GM23338 (cell line): ENCODE measurements around the gene KRT37.

ENCODE experiments used
- CREB1 ChIP-seq: fragments of 250-450 bp; sonication (Bioruptor Pico); IDR thresholded peaks from 2 replicates; pipeline ENCODE4 v1.5.0; 2020; ENCODE audit warnings: low read depth, mild to moderate bottlenecking, moderate library complexity
- CTCF ChIP-seq, 2 experiments: fragments of 200-600 bp in 1 of 2; sonication (generic) in 1 of 2; conservative IDR thresholded peaks; 2 replicates each; pipeline versions ENCODE4 v1.5.1 to v1.6.1; 2016 to 2017; ENCODE audit warnings: antibody characterized with exemption in 2 of 2, low read depth in 2 of 2, mild to moderate bottlenecking in 2 of 2, moderate library complexity in 1 of 2
- ETS1 ChIP-seq: IDR thresholded peaks from 2 replicates; pipeline ENCODE4 v1.6.1; 2016; ENCODE audit warnings: antibody characterized with exemption
- EZH2 ChIP-seq: fragments of 200-600 bp; sonication (generic); IDR thresholded peaks from one replicate; pipeline ENCODE4 v1.8.0; 2017; ENCODE audit warnings: antibody characterized with exemption, mild to moderate bottlenecking, low read depth; ENCODE audit not compliant: unreplicated experiment
- EZH2phosphoT487 ChIP-seq: fragments of 200-600 bp; sonication (generic); IDR thresholded peaks from one replicate; pipeline ENCODE4 v1.8.1; 2018; ENCODE audit warnings: antibody characterized with exemption; ENCODE audit not compliant: unreplicated experiment
- JUNB ChIP-seq: IDR thresholded peaks from one replicate; pipeline ENCODE4 v1.6.1; 2016; ENCODE audit warnings: antibody characterized with exemption; ENCODE audit not compliant: unreplicated experiment
- NANOG ChIP-seq: IDR thresholded peaks from 2 replicates; pipeline ENCODE4 v1.6.1; 2016; ENCODE audit warnings: antibody characterized with exemption, borderline replicate concordance
- POLR2AphosphoS5 ChIP-seq: IDR thresholded peaks from 2 replicates; pipeline ENCODE4 v1.6.1; 2016; ENCODE audit warnings: antibody characterized with exemption, low read depth
- REST ChIP-seq: IDR thresholded peaks from one replicate; pipeline ENCODE4 v1.6.1; 2018; ENCODE audit warnings: antibody characterized with exemption; ENCODE audit not compliant: unreplicated experiment
- STAT1 ChIP-seq: IDR thresholded peaks from one replicate; pipeline ENCODE4 v1.6.1; 2016; ENCODE audit warnings: antibody characterized with exemption; ENCODE audit not compliant: unreplicated experiment
- ZNF331 ChIP-seq: fragments of 250-450 bp; sonication (Bioruptor Pico); IDR thresholded peaks from 2 replicates; pipeline ENCODE4 v1.5.0; 2020; ENCODE audit warnings: low read depth, mild to moderate bottlenecking, moderate library complexity

GRCh38 chr17:41390411-41390938 is 33.9 kb downstream of the KRT37 start:
- TF ChIP-seq NANOG (no peak), REST (no peak), CTCF (conservative IDR thresholded peaks at IDR 0.05; ENCODE audit: low read depth in 2 of 2) (no peak), EZH2 (no peak), ETS1 (no peak), EZH2phosphoT487 (no peak), POLR2AphosphoS5 (no peak), CREB1 (CRISPR knock-in tag) (no peak), STAT1 (no peak), JUNB (no peak), ZNF331 (no peak)
